ENCODE data around the gene PCDHGB5. TPM values are rescaled to one million over a fixed set of nuclear protein-coding genes. Genes with fewer than 3 reads are reported as not detected.
"Not testable (repeated sequence)": the region's sequence is repeated elsewhere in the genome, so short reads cannot be mapped to it uniquely, and the experiment has no call there.

PCDHGB5 gene
- total RNA-seq, 3 donors from 2014 or later, result 3.1 to 9.8 (median 5.6) TPM

GRCh38 chr5:141421489-141421855 lies 23.7 kb downstream of the PCDHGB5 start:
- Histone ChIP-seq H3K36me3 (ENCODE audit: low read depth) (no peaks in the 10 kb centered on the region), H3K4me3 (no peak overlapping the region), H3K4me1 (ENCODE audit: low read depth) (no peaks in the 10 kb centered on the region), H3K9me3 (peaks cover 98% of the 10 kb centered on the region)
- no peak for ATAC-seq
- intact Hi-C loops (cut with DNase I, micrococcal nuclease), result no loop called here
- no peak for DNase-seq
- TF ChIP-seq, protein P1, sequence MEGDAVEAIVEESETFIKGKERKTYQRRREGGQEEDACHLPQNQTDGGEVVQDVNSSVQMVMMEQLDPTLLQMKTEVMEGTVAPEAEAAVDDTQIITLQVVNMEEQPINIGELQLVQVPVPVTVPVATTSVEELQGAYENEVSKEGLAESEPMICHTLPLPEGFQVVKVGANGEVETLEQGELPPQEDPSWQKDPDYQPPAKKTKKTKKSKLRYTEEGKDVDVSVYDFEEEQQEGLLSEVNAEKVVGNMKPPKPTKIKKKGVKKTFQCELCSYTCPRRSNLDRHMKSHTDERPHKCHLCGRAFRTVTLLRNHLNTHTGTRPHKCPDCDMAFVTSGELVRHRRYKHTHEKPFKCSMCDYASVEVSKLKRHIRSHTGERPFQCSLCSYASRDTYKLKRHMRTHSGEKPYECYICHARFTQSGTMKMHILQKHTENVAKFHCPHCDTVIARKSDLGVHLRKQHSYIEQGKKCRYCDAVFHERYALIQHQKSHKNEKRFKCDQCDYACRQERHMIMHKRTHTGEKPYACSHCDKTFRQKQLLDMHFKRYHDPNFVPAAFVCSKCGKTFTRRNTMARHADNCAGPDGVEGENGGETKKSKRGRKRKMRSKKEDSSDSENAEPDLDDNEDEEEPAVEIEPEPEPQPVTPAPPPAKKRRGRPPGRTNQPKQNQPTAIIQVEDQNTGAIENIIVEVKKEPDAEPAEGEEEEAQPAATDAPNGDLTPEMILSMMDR (IDR thresholded peaks at IDR 0.05), result no peak

DNA sequence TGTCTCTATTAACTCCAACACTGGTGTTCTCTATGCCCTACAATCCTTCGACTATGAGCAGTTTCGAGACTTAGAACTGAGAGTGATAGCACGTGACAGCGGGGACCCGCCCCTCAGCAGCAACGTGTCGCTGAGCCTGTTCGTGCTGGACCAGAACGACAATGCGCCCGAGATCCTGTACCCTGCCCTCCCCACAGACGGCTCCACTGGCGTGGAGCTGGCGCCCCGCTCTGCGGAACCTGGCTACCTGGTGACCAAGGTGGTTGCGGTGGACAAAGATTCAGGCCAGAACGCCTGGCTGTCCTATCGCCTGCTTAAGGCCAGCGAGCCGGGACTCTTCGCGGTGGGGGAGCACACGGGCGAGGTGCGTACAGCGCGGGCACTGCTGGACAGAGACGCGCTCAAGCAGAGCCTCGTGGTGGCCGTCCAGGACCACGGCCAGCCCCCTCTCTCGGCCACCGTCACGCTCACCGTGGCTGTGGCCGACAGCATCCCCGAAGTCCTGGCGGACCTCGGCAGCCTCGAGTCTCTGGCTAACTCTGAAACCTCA lies 25.1 kb downstream of the PCDHGB5 start:
- intact Hi-C loops (cut with DNase I, micrococcal nuclease), result no loop called here
- TF ChIP-seq, protein P1 (IDR thresholded peaks at IDR 0.05), result no peak

DNA sequence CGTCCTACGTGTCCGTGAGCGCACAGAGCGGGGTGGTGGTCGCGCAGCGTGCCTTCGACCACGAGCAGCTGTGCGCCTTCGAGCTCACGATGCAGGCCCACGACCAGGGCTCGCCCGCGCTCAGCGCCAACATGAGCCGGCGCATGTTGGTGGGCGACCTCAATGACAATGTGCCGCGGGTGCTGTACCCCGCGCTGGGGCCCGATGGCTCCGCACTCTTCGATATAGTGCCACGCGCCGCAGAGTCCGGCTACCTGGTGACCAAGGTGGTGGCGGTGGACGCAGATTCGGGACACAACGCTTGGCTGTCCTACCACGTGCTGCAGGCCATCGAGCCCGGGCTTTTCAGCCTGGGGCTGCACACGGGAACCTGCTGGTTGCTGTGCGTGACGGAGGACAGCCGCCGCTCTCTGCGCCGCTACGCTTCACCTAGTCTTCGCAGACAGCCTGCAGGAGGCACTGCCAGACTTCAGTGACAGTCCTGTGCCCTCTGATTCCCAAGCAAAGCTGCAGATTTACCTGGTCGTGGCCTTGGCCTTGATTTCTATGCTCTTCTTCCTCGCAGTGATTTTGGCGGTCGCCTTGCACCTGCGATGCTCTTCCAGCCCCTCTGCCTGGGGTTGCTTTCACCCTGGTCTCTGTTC lies 30.2 kb downstream of the PCDHGB5 start:
- DNase-seq (no peak), ATAC-seq (no peak)
- TF ChIP-seq, protein P1 (IDR thresholded peaks at IDR 0.05), result no peak
- intact Hi-C loops (cut with DNase I, micrococcal nuclease), result no loop called here
- H3K4me1 ChIP-seq (ENCODE audit: low read depth), result no peaks in the 10 kb centered on the region
- no peak overlapping the region for H3K4me3 ChIP-seq
- H3K9me3 ChIP-seq, result peaks cover 99% of the 10 kb centered on the region
- H3K36me3 ChIP-seq (ENCODE audit: low read depth), result no peaks in the 10 kb centered on the region

More for the DNA sequence above, 25.1 kb downstream of the PCDHGB5 start:
- Histone ChIP-seq H3K9me3 (peaks cover 99% of the 10 kb centered on the region), H3K36me3 (ENCODE audit: low read depth) (no peaks in the 10 kb centered on the region), H3K4me1 (ENCODE audit: low read depth) (no peaks in the 10 kb centered on the region), H3K4me3 (no peak overlapping the region)
- no peak for DNase-seq
- no peak for ATAC-seq

DNA sequence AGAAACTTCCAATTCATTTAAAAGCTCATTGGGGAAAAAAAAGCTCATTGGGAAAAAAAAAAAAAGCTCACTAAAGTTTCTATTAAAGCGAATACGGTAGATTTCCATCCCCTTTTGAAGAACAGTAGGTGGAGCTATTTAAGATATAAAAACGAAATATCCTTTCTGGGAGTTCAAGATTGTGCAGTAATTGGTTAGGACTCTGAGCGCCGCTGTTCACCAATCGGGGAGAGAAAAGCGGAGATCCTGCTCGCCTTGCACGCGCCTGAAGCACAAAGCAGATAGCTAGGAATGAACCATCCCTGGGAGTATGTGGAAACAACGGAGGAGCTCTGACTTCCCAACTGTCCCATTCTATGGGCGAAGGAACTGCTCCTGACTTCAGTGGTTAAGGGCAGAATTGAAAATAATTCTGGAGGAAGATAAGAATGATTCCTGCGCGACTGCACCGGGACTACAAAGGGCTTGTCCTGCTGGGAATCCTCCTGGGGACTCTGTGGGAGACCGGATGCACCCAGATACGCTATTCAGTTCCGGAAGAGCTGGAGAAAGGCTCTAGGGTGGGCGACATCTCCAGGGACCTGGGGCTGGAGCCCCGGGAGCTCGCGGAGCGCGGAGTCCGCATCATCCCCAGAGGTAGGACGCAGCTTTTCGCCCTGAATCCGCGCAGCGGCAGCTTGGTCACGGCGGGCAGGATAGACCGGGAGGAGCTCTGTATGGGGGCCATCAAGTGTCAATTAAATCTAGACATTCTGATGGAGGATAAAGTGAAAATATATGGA lies 32.8 kb downstream of the PCDHGB5 start, which contains the start of gene PCDHGA12:
Gene PCDHGA12, plus strand, starts transcription at position 176 of the 782 bp plus-strand sequence. Its CDS starts 253 bp downstream, at position 429.
- H3K4me1 ChIP-seq (ENCODE audit: low read depth), result no peaks in the 10 kb centered on the region
- H3K9me3 ChIP-seq, result peaks cover 93% of the 10 kb centered on the region
- ATAC-seq (peak; percentile 32), DNase-seq (no peak)
- no peak within 1 kb of the TSS for H3K4me3 ChIP-seq
- intact Hi-C loops (cut with DNase I, micrococcal nuclease), result no loop called here
- TF ChIP-seq, protein P1 (IDR thresholded peaks at IDR 0.05), result no peak
- no peaks in the 10 kb centered on the region for H3K36me3 ChIP-seq (ENCODE audit: low read depth)

DNA sequence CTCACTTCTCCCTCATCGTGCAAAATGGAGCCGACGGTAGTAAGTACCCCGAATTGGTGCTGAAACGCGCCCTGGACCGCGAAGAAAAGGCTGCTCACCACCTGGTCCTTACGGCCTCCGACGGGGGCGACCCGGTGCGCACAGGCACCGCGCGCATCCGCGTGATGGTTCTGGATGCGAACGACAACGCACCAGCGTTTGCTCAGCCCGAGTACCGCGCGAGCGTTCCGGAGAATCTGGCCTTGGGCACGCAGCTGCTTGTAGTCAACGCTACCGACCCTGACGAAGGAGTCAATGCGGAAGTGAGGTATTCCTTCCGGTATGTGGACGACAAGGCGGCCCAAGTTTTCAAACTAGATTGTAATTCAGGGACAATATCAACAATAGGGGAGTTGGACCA lies 33.5 kb downstream of the PCDHGB5 start:
- H3K4me1 ChIP-seq (ENCODE audit: low read depth), result no peaks in the 10 kb centered on the region
- ATAC-seq (no peak), DNase-seq (no peak)
- no peak overlapping the region for H3K4me3 ChIP-seq
- intact Hi-C loops (cut with DNase I, micrococcal nuclease), result no loop called here
- TF ChIP-seq, protein P1 (IDR thresholded peaks at IDR 0.05), result no peak
- H3K36me3 ChIP-seq (ENCODE audit: low read depth), result no peaks in the 10 kb centered on the region
- peaks cover 92% of the 10 kb centered on the region for H3K9me3 ChIP-seq

- intact Hi-C loops (cut with DNase I, micrococcal nuclease); H3K4me1 ChIP-seq (ENCODE audit: low read depth); ATAC-seq; H3K36me3 ChIP-seq (ENCODE audit: low read depth); DNase-seq; H3K4me3 ChIP-seq: not testable (repeated sequence)
- peaks cover 92% of the 10 kb centered on the region for H3K9me3 ChIP-seq
Observed at GRCh38 chr5:141432308-141432707, 34.6 kb downstream of the PCDHGB5 start.

GRCh38 chr5:141432726-141433125 lies 35.0 kb downstream of the PCDHGB5 start:
- DNase-seq; H3K4me1 ChIP-seq (ENCODE audit: low read depth); intact Hi-C loops (cut with DNase I, micrococcal nuclease); ATAC-seq; H3K4me3 ChIP-seq; H3K36me3 ChIP-seq (ENCODE audit: low read depth): not testable (repeated sequence)
- H3K9me3 ChIP-seq, result peaks cover 92% of the 10 kb centered on the region
